ENCODE data around the gene TMEM169.
"Not testable (repeated sequence)": the region's sequence is repeated elsewhere in the genome, so short reads cannot be mapped to it uniquely, and the experiment has no call there.

Gene TMEM169

DNA sequence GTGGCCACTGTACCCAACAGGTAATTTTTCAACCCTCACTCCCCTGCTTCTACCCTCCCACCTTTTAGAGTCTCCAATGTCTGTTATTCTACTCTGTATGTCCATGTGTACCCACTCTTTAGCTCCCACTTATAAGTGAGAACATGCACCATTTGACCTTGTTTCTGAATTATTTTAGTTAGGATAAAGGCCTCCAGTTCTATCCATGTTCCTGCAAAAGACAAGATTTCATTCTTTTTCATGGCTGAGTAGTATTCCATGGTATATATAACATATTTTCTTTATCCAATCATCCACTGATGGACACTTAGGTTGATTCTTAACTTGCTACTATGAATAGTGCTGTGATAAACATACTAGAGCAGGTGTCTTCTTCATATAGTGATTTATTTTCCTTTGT is 9.2 kb upstream of the TMEM169 start:
- no peak for DNase-seq (ENCODE audit: insufficient read length)
- FAIRE-seq = no peak
- no peak for TF ChIP-seq POLR2A (IDR thresholded peaks at IDR 0.05; ENCODE audit: low read depth, low read length)

DNA sequence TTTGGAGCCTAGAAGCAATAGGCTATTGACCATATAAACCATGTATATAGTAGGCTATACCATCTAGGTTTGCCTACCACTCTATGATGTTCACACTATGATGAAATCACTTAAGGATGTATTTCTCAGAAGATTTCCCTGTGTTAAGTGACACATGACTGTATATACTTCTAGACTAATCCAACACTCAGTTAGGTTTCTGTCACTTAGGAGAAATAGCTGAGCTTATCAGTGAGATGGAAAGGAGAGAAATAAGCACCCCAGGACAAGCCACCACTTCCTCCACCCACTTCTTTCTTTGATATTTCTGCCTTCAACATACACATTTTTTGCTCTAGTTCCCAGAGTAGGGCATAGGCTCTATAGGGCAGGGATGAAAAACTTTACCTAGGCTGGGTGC is 7.9 kb upstream of the TMEM169 start:
- FAIRE-seq (no peak), DNase-seq (ENCODE audit: insufficient read length) (no peak)
- TF ChIP-seq POLR2A (IDR thresholded peaks at IDR 0.05; ENCODE audit: low read depth, low read length) (no peak), POLR2AphosphoS5 (IDR thresholded peaks at IDR 0.05; ENCODE audit: low read depth, low read length) (no peak), TAF1 (IDR thresholded peaks at IDR 0.05; ENCODE audit: borderline replicate concordance, low read depth, low read length) (no peak)

DNA sequence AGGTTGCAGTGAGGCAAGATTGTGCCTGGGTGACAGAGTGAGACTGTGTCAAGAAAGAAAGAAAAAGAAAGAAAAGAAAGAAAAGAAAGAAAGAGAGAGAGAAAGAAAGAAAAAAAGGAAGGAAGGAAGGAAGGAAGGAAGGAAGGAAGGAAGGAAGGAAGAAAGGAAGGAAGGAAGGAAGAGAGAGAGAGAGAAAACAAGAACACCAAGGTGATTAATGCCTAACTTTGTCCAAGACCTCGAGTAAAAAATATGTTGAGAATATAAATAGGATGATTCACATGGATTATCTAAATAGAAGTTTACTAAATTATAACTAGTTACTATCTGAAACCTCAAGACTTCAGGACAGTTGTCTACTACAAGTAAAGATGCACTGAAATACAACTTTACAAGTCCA is 7.3 kb upstream of the TMEM169 start:
- TF ChIP-seq POLR2AphosphoS5 (IDR thresholded peaks at IDR 0.05; ENCODE audit: low read depth, low read length) (no peak), POLR2A (IDR thresholded peaks at IDR 0.05; ENCODE audit: low read depth, low read length) (no peak), TAF1 (IDR thresholded peaks at IDR 0.05; ENCODE audit: borderline replicate concordance, low read depth, low read length) (no peak)
- DNase-seq (ENCODE audit: insufficient read length) (no peak), FAIRE-seq (no peak)

DNA sequence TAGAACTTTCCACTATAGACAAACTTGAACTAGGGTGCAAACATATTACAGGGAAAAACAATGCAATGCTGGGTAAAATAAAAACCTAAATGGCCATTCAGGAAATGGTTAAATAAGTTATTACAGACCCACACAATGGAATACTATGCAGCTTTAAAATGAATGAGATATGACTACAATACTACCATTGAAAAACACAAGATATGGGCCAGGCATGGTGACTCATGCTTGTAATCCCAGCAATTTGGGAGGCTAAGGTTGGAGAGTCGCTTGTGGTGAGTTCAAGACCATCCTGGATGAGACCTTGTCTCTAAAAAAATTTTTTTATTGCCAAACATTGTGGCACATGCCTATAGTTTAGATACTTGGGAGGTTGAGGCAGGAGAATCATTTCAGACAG is 6.9 kb upstream of the TMEM169 start:
- DNase-seq (ENCODE audit: insufficient read length) (no peak), FAIRE-seq (no peak)
- no peak for TF ChIP-seq POLR2AphosphoS5 (IDR thresholded peaks at IDR 0.05; ENCODE audit: low read depth, low read length)

DNA sequence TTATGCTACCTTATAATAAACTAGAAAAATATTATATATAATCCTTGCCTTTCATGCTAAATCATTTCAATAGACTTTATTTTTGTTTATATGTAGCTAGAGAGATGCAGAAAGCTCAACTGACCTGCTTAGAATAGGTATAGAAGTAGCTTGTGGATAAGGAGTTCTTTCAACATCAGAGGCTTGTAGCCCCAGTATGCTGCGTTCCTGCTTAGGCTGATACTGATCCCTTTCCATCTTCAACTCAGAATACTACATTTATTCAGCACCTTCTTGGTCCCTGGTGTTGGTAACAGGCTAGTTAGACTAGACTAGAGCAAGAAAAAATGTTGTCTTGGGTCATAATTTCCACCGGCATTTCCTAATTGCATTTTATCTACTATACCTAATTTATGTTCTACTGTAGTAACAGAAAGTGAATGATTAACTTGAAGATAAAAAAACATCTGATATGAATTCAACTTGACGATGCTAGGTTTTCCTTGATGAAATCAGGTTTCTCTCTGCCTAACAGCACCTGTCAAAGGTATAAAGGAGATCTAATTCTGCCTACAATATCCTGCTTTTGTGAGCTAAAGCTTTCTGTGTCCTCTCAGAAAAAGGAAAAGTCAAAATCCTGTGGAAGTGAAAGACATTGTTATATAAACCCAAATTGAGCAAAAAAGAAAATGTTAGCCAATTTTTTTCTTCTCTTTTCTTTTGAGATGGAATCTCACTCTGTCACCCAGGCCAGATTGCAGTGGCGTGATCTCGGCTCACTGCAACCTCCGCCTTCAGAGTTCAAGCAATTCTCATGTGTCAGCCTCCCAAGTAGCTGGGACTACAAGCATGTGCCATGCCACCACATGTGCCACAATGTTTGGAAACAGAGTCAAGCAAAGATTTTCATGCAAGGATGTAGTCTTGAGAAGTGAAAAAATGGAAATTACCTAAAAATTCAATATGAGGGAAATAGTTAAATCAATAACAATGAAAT is 5.9 kb upstream of the TMEM169 start:
- DNase-seq (ENCODE audit: insufficient read length) = no peak
- FAIRE-seq = no peak
- TF ChIP-seq POLR2AphosphoS5 (IDR thresholded peaks at IDR 0.05; ENCODE audit: low read depth, low read length) (no peak), POLR2A (IDR thresholded peaks at IDR 0.05; ENCODE audit: low read depth, low read length) (no peak), TAF1 (IDR thresholded peaks at IDR 0.05; ENCODE audit: borderline replicate concordance, low read depth, low read length) (no peak)

DNA sequence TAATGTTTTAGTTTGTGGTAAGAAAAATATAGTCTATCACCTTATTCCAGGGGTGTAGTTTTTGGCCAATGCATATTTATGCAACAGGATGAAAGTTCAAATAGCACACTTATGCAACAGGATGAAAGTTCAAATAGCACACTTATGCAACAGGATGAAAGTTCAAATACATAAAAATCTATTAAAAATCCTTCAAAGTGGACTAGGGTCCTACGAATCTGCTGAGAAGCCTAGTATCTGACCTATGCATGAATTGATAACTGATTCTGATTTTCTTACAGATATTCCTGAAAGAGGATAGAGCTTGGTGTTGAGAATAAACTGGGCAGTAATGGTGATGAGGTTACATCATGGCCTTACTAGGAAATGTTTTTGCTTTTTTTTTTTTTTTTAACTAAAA is 2.9 kb upstream of the TMEM169 start:
- FAIRE-seq (no peak), DNase-seq (ENCODE audit: insufficient read length) (no peak)
- TF ChIP-seq POLR2A (IDR thresholded peaks at IDR 0.05; ENCODE audit: low read depth, low read length) (no peak), TAF1 (IDR thresholded peaks at IDR 0.05; ENCODE audit: borderline replicate concordance, low read depth, low read length) (no peak), POLR2AphosphoS5 (IDR thresholded peaks at IDR 0.05; ENCODE audit: low read depth, low read length) (no peak)

DNA sequence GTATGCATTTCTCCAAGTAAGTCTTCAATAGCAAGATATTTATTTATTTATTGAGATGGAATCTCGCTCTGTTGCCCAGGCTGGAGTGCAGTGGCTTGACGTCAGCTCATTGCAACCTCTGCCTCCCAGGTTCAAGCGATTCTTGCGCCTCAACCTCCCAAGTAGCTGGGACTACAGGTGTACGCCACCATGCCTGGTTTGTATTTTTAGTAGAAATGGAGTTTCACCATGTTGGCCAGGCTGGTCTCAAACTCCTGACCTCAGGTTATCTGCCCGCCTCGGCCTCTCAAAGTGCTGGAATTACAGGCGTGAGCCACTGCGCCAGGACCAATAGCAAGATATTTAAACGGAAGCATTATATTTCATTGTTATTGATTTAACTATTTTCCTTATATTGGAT is 1.7 kb upstream of the TMEM169 start:
- not testable (repeated sequence) for FAIRE-seq; DNase-seq (ENCODE audit: insufficient read length)

DNA sequence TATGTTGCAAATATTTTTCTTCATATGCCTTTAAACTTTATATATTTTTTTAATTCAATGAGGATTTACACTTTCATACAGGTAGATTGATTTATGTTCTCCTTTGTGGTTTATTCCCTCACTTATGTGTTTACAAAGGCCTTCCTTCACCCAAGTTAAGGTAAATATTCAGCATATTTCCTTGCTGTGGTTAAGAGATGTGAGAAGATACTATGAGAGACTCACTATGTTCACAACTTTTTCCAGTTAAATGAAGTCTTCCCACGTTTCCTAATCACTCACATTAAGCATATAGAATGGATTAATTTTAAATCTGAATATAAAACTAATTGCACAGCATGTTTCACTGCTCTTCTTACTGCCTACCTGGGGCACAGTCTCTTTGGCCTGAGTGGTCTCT is 707 bp upstream of the TMEM169 start:
- FAIRE-seq (no peak), DNase-seq (ENCODE audit: insufficient read length) (no peak)
- TF ChIP-seq TAF1 (IDR thresholded peaks at IDR 0.05; ENCODE audit: borderline replicate concordance, low read depth, low read length) (no peak), POLR2AphosphoS5 (IDR thresholded peaks at IDR 0.05; ENCODE audit: low read depth, low read length) (no peak)

DNA sequence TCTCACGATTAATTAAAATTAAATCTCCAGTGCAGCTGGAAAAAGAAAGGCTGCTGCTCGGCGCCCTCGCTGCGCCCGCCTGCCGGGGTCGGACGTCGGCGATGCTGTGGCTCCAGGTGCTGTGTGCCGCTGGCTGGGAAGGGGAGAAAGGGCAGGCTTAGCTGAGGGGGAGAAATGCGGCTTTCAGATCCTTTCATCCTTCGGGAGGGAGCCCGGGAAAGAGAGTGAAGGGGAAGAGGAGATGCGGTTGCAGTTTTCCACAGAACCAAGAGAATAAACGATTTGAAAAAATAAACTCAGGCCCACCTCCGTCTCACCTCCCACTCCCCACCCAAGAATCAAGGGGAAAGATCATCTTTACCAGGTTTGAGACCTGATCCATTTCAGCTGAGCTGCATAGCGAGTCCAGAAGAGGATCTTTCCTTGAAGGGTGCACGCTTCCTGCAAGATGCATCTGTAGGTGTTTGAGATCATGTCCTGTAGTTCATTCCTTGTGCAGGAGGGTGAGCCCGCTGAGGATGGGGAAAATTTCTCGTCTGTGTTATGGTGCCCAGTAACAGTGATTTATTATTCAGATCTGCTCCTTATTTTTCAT is 495 bp downstream of the TMEM169 start:
- TF ChIP-seq POLR2AphosphoS5 (IDR thresholded peaks at IDR 0.05; ENCODE audit: low read depth, low read length) (no peak), POLR2A (IDR thresholded peaks at IDR 0.05; ENCODE audit: low read depth, low read length) (no peak), TAF1 (IDR thresholded peaks at IDR 0.05; ENCODE audit: borderline replicate concordance, low read depth, low read length) (no peak)
- DNase-seq (ENCODE audit: insufficient read length) (no peak), FAIRE-seq (no peak)

DNA sequence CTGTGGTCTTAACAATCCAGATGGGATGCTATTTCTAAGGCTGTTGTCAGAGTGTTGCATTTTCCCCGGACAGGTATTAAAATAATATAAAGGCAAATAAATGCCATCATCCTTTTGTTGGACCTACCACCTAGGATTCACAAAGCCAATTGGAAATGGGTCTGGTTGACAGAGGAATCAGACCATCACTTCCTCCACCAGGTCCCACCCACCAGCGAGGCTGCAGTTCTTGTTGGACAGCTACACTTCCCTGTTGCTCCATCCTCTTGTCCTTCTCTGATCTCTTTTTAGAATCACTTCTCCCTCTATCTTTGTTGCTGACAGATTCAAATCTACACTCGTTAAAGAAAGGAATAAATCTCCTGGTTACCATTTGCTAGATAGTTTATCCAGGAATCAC is 1.1 kb downstream of the TMEM169 start:
- peak; percentile 65 for FAIRE-seq

DNA sequence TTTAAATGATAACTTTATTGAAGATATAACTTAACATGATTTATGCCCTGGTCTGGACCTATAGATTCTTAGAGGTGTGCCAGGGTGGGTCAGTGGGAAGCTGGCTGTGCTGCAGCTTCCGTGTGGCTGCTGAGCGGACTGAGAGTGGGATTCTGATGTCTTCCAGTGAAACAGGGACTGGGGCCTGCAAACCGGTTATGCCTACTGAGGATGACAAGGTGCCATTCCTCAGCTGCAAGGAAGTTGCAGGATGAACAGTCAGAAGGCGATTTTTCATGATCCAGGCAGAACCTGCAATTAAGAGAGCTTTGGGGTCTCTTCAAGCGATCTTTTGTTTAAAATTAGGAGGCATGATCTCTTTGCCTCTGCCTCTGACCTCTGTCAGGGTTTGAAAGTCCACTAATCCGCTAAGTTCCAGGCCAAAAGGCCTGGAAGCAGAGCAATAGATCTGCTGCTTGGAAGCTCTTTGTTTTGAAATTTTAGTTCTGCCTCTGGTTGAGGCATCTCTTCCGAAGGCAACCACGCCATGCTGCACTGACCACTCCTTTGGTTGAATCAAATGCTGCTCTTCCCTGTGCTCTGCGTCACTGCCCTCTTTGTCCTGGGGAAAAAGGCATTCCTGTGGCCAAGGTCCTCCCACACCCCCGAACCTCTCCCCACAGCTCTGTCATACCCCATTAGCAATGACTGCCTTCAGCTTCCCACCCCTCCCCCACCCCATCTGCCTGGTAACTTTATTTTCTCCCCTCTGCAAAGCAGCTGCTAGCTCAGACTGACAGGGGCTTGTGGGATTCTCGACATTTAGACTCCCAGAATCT is 2.0 kb downstream of the TMEM169 start:
- DNase-seq (ENCODE audit: insufficient read length) (no peak), FAIRE-seq (no peak)
- no peak for TF ChIP-seq TAF1 (IDR thresholded peaks at IDR 0.05; ENCODE audit: borderline replicate concordance, low read depth, low read length)
- TF ChIP-seq POLR2A (IDR thresholded peaks at IDR 0.05; ENCODE audit: low read depth, low read length) = no peak
- TF ChIP-seq POLR2AphosphoS5 (IDR thresholded peaks at IDR 0.05; ENCODE audit: low read depth, low read length) = no peak

More for the DNA sequence above, 1.1 kb downstream of the TMEM169 start:
- no peak for DNase-seq (ENCODE audit: insufficient read length)
- TF ChIP-seq POLR2A (IDR thresholded peaks at IDR 0.05; ENCODE audit: low read depth, low read length) (no peak), POLR2AphosphoS5 (IDR thresholded peaks at IDR 0.05; ENCODE audit: low read depth, low read length) (no peak), TAF1 (IDR thresholded peaks at IDR 0.05; ENCODE audit: borderline replicate concordance, low read depth, low read length) (no peak)

DNA sequence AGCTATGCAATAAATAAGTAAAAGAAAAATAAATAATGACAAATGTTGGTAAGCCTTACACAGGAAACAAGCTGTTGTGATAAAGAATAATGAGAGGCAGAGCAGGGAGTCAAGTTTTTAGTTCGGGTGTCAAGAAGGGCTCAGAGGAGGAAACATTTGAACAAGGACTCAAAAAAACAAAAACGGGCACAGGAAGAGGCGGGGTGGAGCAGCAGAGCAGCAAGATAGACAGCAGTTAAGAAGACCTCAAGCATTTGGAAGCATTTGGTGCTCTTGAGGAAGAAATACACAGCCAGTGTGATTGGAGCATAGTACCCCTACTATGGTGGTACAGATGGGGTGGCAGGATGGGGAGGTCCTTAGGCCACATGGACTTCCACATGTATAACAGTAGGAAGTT is 2.8 kb downstream of the TMEM169 start:
- TF ChIP-seq TAF1 (IDR thresholded peaks at IDR 0.05; ENCODE audit: borderline replicate concordance, low read depth, low read length) (no peak), POLR2A (IDR thresholded peaks at IDR 0.05; ENCODE audit: low read depth, low read length) (no peak), POLR2AphosphoS5 (IDR thresholded peaks at IDR 0.05; ENCODE audit: low read depth, low read length) (no peak)
- FAIRE-seq (peak; percentile 71), DNase-seq (ENCODE audit: insufficient read length) (no peak)
